H9 (cell line): ENCODE data around the gene PRPF40A. TPM values are rescaled to one million over a fixed set of nuclear protein-coding genes. Genes with fewer than 3 reads are reported as not detected.

ENCODE experiments used
- DNase-seq: peaks from one replicate; pipeline ENCODE4 v3.0.0-alpha.2; 2017
- H2AFZ ChIP-seq: one replicate; pipeline ENCODE4 v1.6.1; 2013; ENCODE audit warnings: mild to moderate bottlenecking, low read length, control low read depth, moderate library complexity
- H2AK5ac ChIP-seq: 2 replicates; pipeline ENCODE4 v1.6.1; 2013; ENCODE audit warnings: low read length, control low read depth, mixed read lengths; ENCODE audit not compliant: insufficient read length
- H2BK120ac ChIP-seq: one replicate; pipeline ENCODE4 v1.6.1; 2013; ENCODE audit warnings: low read depth, mild to moderate bottlenecking, low read length, control low read depth, inconsistent platforms; ENCODE audit not compliant: poor library complexity, severe bottlenecking
- H2BK12ac ChIP-seq: 2 replicates; pipeline ENCODE4 v1.6.1; 2013; ENCODE audit warnings: low read length, control low read depth, mixed read lengths, low read depth; ENCODE audit not compliant: insufficient read length
- H2BK15ac ChIP-seq: 2 replicates; pipeline ENCODE4 v1.6.1; 2013; ENCODE audit warnings: low read depth, low read length, control low read depth
- H2BK20ac ChIP-seq: one replicate; pipeline ENCODE4 v1.6.1; 2013; ENCODE audit warnings: low read depth, mild to moderate bottlenecking, low read length, control low read depth, inconsistent platforms; ENCODE audit not compliant: poor library complexity, severe bottlenecking
- H2BK5ac ChIP-seq: 2 replicates; pipeline ENCODE4 v1.6.1; 2013; ENCODE audit warnings: low read length, control low read depth, mixed read lengths; ENCODE audit not compliant: insufficient read length
- H3K14ac ChIP-seq: 2 replicates; pipeline ENCODE4 v1.6.1; 2013; ENCODE audit warnings: low read length, control low read depth; ENCODE audit not compliant: insufficient read depth
- H3K18ac ChIP-seq: 2 replicates; pipeline ENCODE4 v1.6.1; 2013; ENCODE audit warnings: low read depth, mild to moderate bottlenecking, mixed read lengths, low read length, control low read depth; ENCODE audit not compliant: insufficient read length
- H3K23ac ChIP-seq: 2 replicates; pipeline ENCODE4 v1.6.1; 2013; ENCODE audit warnings: low read length, control low read depth, mixed read lengths, low read depth; ENCODE audit not compliant: insufficient read length
- H3K23me2 ChIP-seq: 2 replicates; pipeline ENCODE4 v1.6.1; 2013; ENCODE audit warnings: low read depth, mild to moderate bottlenecking, mixed read lengths, low read length, control low read depth; ENCODE audit not compliant: insufficient read length, poor library complexity, severe bottlenecking
- H3K27ac ChIP-seq: 2 replicates; pipeline ENCODE4 v1.5.1; 2013; ENCODE audit warnings: low read length, control low read depth, mixed read lengths, low read depth; ENCODE audit not compliant: insufficient read length
- H3K27me3 ChIP-seq: 2 replicates; pipeline ENCODE4 v1.6.1; 2013; ENCODE audit warnings: low read length, control low read depth, inconsistent platforms; ENCODE audit not compliant: insufficient read depth
- H3K4ac ChIP-seq: 2 replicates; pipeline ENCODE4 v1.6.1; 2013; ENCODE audit warnings: low read depth, mild to moderate bottlenecking, control low read depth, inconsistent platforms, low read length, moderate library complexity
- H3K4me1 ChIP-seq: 2 replicates; pipeline ENCODE4 v1.6.1; 2013; ENCODE audit warnings: low read length, control low read depth, inconsistent platforms; ENCODE audit not compliant: insufficient read depth
- H3K4me2 ChIP-seq: 2 replicates; pipeline ENCODE4 v1.6.1; 2013; ENCODE audit warnings: low read length, control low read depth, mixed read lengths; ENCODE audit not compliant: insufficient read length, insufficient read depth
- H3K56ac ChIP-seq: 2 replicates; pipeline ENCODE4 v1.6.1; 2013; ENCODE audit warnings: low read depth, mild to moderate bottlenecking, mixed read lengths, low read length, control low read depth; ENCODE audit not compliant: insufficient read length
- H3K79me1 ChIP-seq: 2 replicates; pipeline ENCODE4 v1.6.1; 2013; ENCODE audit warnings: low read depth, mild to moderate bottlenecking, moderate library complexity, low read length, control low read depth, inconsistent platforms; ENCODE audit not compliant: insufficient read depth, poor library complexity, severe bottlenecking
- H3K79me2 ChIP-seq: 2 replicates; pipeline ENCODE4 v1.6.1; 2013; ENCODE audit warnings: low read length, control low read depth, inconsistent platforms; ENCODE audit not compliant: insufficient read depth
- H3K9ac ChIP-seq: 2 replicates; pipeline ENCODE4 v1.6.1; 2013; ENCODE audit warnings: low read length, control low read depth, mixed read lengths; ENCODE audit not compliant: insufficient read length; ENCODE audit errors: extremely low read depth
- H3K9me3 ChIP-seq: one replicate; pipeline ENCODE4 v1.6.1; 2013; ENCODE audit warnings: low read depth, low read length, inconsistent platforms; ENCODE audit not compliant: control insufficient read depth
- H3T11ph ChIP-seq: one replicate; pipeline ENCODE4 v1.6.1; 2013; ENCODE audit warnings: mild to moderate bottlenecking, low read length, control low read depth, inconsistent platforms
- H4K20me1 ChIP-seq: one replicate; pipeline ENCODE4 v1.6.1; 2013; ENCODE audit not compliant: control insufficient read depth, insufficient read length, insufficient read depth
- H4K5ac ChIP-seq: 2 replicates; pipeline ENCODE4 v1.6.1; 2013; ENCODE audit warnings: low read depth, mild to moderate bottlenecking, mixed read lengths, low read length, control low read depth; ENCODE audit not compliant: insufficient read length
- H4K8ac ChIP-seq: replicated peaks from 2 replicates; pipeline ENCODE4 v1.6.1; 2013; ENCODE audit warnings: low read length, control low read depth, mixed read lengths, low read depth; ENCODE audit not compliant: insufficient read length
- H4K91ac ChIP-seq: 2 replicates; pipeline ENCODE4 v1.6.1; 2013; ENCODE audit warnings: low read depth, mild to moderate bottlenecking, moderate library complexity, mixed read lengths, low read length, control low read depth; ENCODE audit not compliant: insufficient read length
- H3K27ac Mint-ChIP-seq, 3 experiments: 2 replicates in 2 of 3; 3 replicates in 1 of 3; pipeline ENCODE4 v1.8.0; 2020 to 2021; ENCODE audit warnings: mixed read lengths in 3 of 3, mild to moderate bottlenecking in 1 of 3, moderate library complexity in 1 of 3
- H3K27me3 Mint-ChIP-seq: 2 replicates; pipeline ENCODE4 v1.8.0; 2021; ENCODE audit warnings: low read depth, mild to moderate bottlenecking, moderate library complexity, mixed read lengths
- H3K36me3 Mint-ChIP-seq, 3 experiments: 2 replicates in 2 of 3; 3 replicates in 1 of 3; pipeline ENCODE4 v1.8.0; 2020 to 2021; ENCODE audit warnings: low read depth in 3 of 3, mixed read lengths in 3 of 3; ENCODE audit not compliant: insufficient read depth in 1 of 3
- H3K4me1 Mint-ChIP-seq, 2 experiments: 2 replicates each; pipeline ENCODE4 v1.8.0; 2020; ENCODE audit warnings: mixed read lengths in 2 of 2
- H3K4me3 Mint-ChIP-seq, 2 experiments: 2 replicates in 1 of 2; 3 replicates in 1 of 2; pipeline ENCODE4 v1.8.0; 2020 to 2021; ENCODE audit warnings: mild to moderate bottlenecking in 2 of 2, mixed read lengths in 2 of 2, moderate library complexity in 1 of 2
- H3K9me3 Mint-ChIP-seq, 2 experiments: 2 replicates in 1 of 2; 3 replicates in 1 of 2; pipeline ENCODE4 v1.8.0; 2020; ENCODE audit warnings: mild to moderate bottlenecking in 2 of 2, mixed read lengths in 2 of 2, moderate library complexity in 1 of 2
- CTCF ChIP-seq: fragments of 200-600 bp; sonication (generic); conservative IDR thresholded peaks from 3 replicates; pipeline ENCODE4 v1.8.0; 2021; ENCODE audit warnings: antibody characterized with exemption, mild to moderate bottlenecking
- WGBS: extraction: QIAGEN DNeasy Blood & Tissue Kit; methylation state at CpG from one replicate; pipeline ENCODE4 v1.1.7; 2013; ENCODE audit warnings: missing lambda C conversion rate, low lambda C conversion rate, mixed read lengths; ENCODE audit not compliant: insufficient read length; ENCODE audit errors: extremely low coverage; 5-methylcytosine and 5-hydroxymethylcytosine counted together
- total RNA-seq: library from RNA; stranded (reverse); gene quantifications from 2 replicates; pipeline ENCODE4 v1.2.1, GENCODE V29; 2021

The PRPF40A gene
- total RNA-seq, 1 experiment from 2014 or later: 158 TPM

DNA sequence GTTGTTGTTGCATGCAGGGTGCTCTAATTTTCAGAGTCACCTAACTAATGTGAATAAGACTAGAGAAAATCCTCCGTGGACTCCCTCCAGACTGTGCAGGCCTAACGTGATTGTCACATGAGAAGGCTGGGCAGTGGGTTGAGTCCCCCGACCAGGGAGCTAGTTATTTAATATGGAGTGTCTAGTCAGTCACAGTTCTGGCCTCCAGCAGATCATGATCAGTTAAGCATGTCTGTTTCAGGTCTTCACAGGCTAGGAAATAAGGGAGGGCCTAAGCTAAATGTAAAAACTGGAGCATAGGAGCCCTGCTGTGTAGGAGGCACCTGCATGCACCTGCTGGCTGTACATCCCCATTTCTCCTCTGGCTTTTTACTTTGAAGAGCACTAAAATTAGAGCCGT lies 86.8 kb downstream of the PRPF40A start:
- Histone ChIP-seq H2BK20ac (no peak overlapping the region), H2BK5ac (no peak overlapping the region), H4K5ac (no peak overlapping the region), H3K4me1 (no peaks in the 10 kb centered on the region), H3K23ac (no peak overlapping the region), H3T11ph (no peak overlapping the region), H3K23me2 (no peaks in the 10 kb centered on the region), H2AK5ac (no peak overlapping the region), H3K79me1 (no peaks in the 10 kb centered on the region), H4K20me1 (no peaks in the 10 kb centered on the region), H2BK120ac (no peak overlapping the region), H4K91ac (no peak overlapping the region), H3K27ac (no peak overlapping the region), H3K9me3 (no peaks in the 10 kb centered on the region), H3K4ac (no peak overlapping the region), H4K8ac (no peak overlapping the region), H3K56ac (no peak overlapping the region), H2AFZ (no peak overlapping the region), H3K4me2 (no peak overlapping the region), H2BK15ac (no peak overlapping the region), H3K18ac (no peak overlapping the region), H3K27me3 (no peaks in the 10 kb centered on the region), H3K9ac (no peak overlapping the region), H3K79me2 (no peaks in the 10 kb centered on the region), H3K14ac (no peak overlapping the region), H2BK12ac (no peak overlapping the region)
- TF ChIP-seq CTCF: no peak
- no peak overlapping the region for H3K4me3 Mint-ChIP-seq
- no peak for DNase-seq
- no peaks in the 10 kb centered on the region for H3K27me3 Mint-ChIP-seq
- no peaks in the 10 kb centered on the region for H3K4me1 Mint-ChIP-seq
- WGBS: no CpG with 5 or more reads among the region's 4 CpGs
- no peak overlapping the region for H3K27ac Mint-ChIP-seq
- H3K9me3 Mint-ChIP-seq: no peaks in the 10 kb centered on the region
- peaks cover 20 to 53% (median 40%) of the 10 kb centered on the region in 3 experiments; a peak in 6 of 7 replicates for H3K36me3 Mint-ChIP-seq
